Effector memory CD4-positive, alpha-beta T cell (primary cell): ENCODE measurements around the gene IPPK.

Experiments used
- DNase-seq, 3 donors: peaks; one replicate each; pipeline ENCODE4 v3.0.0-alpha.2; 2020
- H3K27ac ChIP-seq: 2 replicates; pipeline ENCODE4 v1.7.0; 2013; ENCODE audit warnings: mild to moderate bottlenecking, low read length, moderate library complexity; ENCODE audit not compliant: insufficient read depth, poor library complexity, severe bottlenecking
- H3K27me3 ChIP-seq: replicated peaks from 2 replicates; pipeline ENCODE4 v1.7.0; 2013; ENCODE audit warnings: mild to moderate bottlenecking, low read length; ENCODE audit not compliant: insufficient read depth, control insufficient read depth, poor library complexity, severe bottlenecking
- H3K36me3 ChIP-seq: 2 replicates; pipeline ENCODE4 v1.7.0; 2013; ENCODE audit warnings: mild to moderate bottlenecking, low read length, moderate library complexity; ENCODE audit not compliant: control insufficient read depth, insufficient read depth
- H3K4me1 ChIP-seq: 2 replicates; pipeline ENCODE4 v1.7.0; 2013; ENCODE audit warnings: low read length, mild to moderate bottlenecking; ENCODE audit not compliant: control insufficient read depth, insufficient read depth, poor library complexity, severe bottlenecking
- H3K4me3 ChIP-seq: 2 replicates; pipeline ENCODE4 v1.7.0; 2013; ENCODE audit warnings: low read length, low read depth, mild to moderate bottlenecking; ENCODE audit not compliant: insufficient read depth, poor library complexity, severe bottlenecking
- H3K9me3 ChIP-seq: 2 replicates; pipeline ENCODE4 v1.7.0; 2013; ENCODE audit warnings: mild to moderate bottlenecking, low read length, moderate library complexity; ENCODE audit not compliant: control insufficient read depth

The IPPK gene

GRCh38 chr9:92658611-92659010 is 11.3 kb downstream of the IPPK start:
- DNase-seq, result no peak
- peaks cover 40% of the 10 kb centered on the region for H3K36me3 ChIP-seq

GRCh38 chr9:92658176-92658575 is 11.8 kb downstream of the IPPK start:
- Histone ChIP-seq H3K4me1 (no peaks in the 10 kb centered on the region), H3K27me3 (no peaks in the 10 kb centered on the region), H3K36me3 (peaks cover 39% of the 10 kb centered on the region), H3K27ac (no peak overlapping the region), H3K9me3 (no peaks in the 10 kb centered on the region), H3K4me3 (no peak overlapping the region)
- DNase-seq, result no peak

More at GRCh38 chr9:92658611-92659010, 11.3 kb downstream of the IPPK start:
- Histone ChIP-seq H3K27me3 (no peaks in the 10 kb centered on the region), H3K9me3 (no peaks in the 10 kb centered on the region), H3K4me3 (no peak overlapping the region), H3K27ac (no peak overlapping the region), H3K4me1 (no peaks in the 10 kb centered on the region)

DNA sequence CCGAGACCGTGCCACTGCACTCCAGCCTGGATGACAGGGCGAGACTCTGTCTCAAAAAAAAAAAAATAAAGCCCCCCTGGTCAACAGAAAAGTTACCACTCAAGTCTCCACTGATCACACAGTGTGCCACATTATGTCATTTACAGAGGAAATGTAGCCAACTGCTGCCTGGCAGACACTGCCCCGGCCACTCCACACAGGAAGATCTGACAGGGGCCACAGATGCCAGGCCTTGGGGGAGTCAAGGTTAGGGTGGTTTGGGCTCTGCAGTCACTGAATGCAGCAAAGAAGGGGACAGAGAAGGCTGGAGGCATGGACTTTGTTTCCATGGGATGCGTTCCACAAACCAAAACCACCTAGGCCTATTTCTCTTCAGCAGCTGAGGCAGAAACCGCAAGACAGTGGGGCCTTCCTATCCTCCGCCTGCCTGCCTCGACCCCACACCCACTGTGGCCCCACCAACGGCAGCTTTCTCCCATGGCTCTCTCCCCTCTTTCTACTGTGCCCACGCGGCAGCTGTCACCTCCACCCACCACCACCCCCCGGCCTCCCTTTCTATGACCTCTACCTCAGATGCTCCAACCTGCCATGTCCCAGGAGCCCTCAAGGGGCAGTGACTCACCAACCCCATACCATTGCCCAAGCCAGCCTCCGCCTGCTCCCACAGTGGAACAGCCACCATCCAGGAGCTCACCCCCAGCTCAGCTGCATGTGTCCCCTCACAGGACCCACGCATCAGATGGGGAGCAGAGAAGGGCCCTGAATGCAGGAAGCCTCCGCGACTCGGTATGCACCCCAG is 12.4 kb downstream of the IPPK start:
- DNase-seq, result no peak
- no peaks in the 10 kb centered on the region for H3K27me3 ChIP-seq
- H3K27ac ChIP-seq, result no peak overlapping the region
- no peaks in the 10 kb centered on the region for H3K9me3 ChIP-seq
- no peak overlapping the region for H3K4me3 ChIP-seq
- H3K36me3 ChIP-seq, result peaks cover 36% of the 10 kb centered on the region
- H3K4me1 ChIP-seq, result no peaks in the 10 kb centered on the region

- Histone ChIP-seq H3K4me1 (no peaks in the 10 kb centered on the region), H3K27me3 (no peaks in the 10 kb centered on the region), H3K4me3 (no peak overlapping the region), H3K9me3 (no peaks in the 10 kb centered on the region), H3K36me3 (peaks cover 39% of the 10 kb centered on the region), H3K27ac (no peak overlapping the region)
- DNase-seq, result no peak
Measured at GRCh38 chr9:92656537-92656925, 13.4 kb downstream of the IPPK start.

GRCh38 chr9:92655896-92656536 is 13.9 kb downstream of the IPPK start:
- no peak overlapping the region for H3K27ac ChIP-seq
- H3K9me3 ChIP-seq, result no peaks in the 10 kb centered on the region
- no peaks in the 10 kb centered on the region for H3K4me1 ChIP-seq
- peaks cover 43% of the 10 kb centered on the region for H3K36me3 ChIP-seq
- no peak overlapping the region for H3K4me3 ChIP-seq
- no peaks in the 10 kb centered on the region for H3K27me3 ChIP-seq
- no peak for DNase-seq

DNA sequence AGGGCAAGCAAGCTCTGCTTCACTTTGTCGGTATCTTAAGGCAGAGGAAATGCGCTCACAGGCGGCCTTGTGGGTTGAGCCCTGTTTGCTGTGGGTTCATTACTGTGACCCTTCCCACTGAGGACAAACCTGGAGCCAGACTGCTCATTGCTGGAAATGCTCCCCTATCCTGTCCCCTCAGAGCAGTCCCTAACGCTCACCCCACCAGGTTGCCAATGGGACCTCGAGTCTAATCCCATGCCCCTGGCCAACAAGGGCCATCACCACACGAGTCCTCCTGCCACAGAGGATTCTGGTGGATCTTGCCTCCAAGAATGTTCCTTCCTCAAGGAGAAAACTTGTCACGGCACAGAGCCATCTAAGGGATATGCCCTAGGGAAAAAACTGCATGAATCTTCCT is 14.6 kb downstream of the IPPK start:
- H3K27me3 ChIP-seq, result no peaks in the 10 kb centered on the region
- H3K4me3 ChIP-seq, result no peak overlapping the region
- H3K4me1 ChIP-seq, result no peaks in the 10 kb centered on the region
- H3K27ac ChIP-seq, result no peak overlapping the region
- H3K9me3 ChIP-seq, result no peaks in the 10 kb centered on the region
- peaks cover 49% of the 10 kb centered on the region for H3K36me3 ChIP-seq
- no peak for DNase-seq

DNA sequence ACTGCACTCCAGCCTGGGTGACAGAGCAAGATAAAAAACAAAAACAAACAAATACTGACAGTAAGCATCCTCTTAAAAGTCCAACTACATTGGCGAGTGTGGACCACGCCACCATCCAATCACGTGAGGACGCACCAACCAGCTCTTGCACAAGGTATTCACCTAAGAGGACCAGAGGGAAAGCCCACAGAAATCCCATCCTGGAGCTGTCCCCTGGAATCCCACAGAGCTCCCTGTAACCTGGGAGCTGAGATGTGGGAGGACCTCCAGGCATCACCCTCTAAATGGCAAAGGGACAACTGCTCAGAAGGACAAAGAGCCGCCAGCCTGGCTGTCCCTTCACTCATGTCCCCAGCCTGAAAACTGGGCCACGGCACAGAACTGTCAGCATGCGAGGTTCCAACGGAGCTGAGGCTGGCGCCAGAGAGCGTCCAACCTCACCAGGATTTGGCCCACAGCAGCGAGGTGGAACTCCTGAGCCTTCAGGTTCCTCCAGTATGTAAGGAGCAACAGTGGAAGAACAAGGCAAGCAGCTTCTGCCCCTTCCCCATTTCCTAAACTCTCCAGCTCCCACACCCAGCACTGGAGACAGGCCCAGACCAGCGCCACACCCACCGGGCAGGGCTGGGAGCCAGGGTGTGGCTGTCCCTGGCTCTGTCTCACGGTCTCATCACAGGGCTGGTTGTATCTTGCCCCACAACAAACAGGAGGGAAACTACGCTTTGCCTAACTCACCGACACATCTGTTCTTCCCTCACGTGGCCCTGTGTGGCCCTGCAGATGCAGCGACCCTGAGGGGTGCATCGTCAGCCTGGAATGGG is 15.2 kb downstream of the IPPK start:
- H3K36me3 ChIP-seq, result peaks cover 49% of the 10 kb centered on the region
- no peak for DNase-seq
- no peak overlapping the region for H3K27ac ChIP-seq
- H3K4me1 ChIP-seq, result no peaks in the 10 kb centered on the region
- no peak overlapping the region for H3K4me3 ChIP-seq
- H3K27me3 ChIP-seq, result no peaks in the 10 kb centered on the region
- H3K9me3 ChIP-seq, result no peaks in the 10 kb centered on the region

DNA sequence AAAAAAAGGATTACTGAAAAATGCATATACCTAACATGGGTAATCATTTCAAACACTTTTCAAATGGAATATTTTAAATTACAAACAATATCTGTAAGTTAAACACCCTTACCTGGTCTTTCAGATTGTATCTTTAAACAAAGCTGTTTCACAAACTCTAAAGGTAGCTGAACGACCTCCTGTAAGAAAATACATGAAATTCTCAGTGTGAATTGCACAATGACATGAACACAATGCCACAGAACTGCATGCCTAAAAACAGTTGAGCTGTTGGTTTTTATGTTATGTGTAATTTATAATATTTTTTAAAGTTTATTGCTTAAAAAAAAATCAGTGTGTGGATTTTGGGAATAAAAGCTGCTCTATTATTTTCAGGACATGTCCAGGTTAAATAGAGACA is 17.5 kb downstream of the IPPK start:
- Histone ChIP-seq H3K27ac (no peak overlapping the region), H3K36me3 (peaks cover 65% of the 10 kb centered on the region), H3K27me3 (no peaks in the 10 kb centered on the region), H3K4me3 (no peak overlapping the region), H3K9me3 (no peaks in the 10 kb centered on the region), H3K4me1 (no peaks in the 10 kb centered on the region)
- no peak for DNase-seq

GRCh38 chr9:92650839-92651621 is 18.9 kb downstream of the IPPK start:
- no peak for DNase-seq
- Histone ChIP-seq H3K36me3 (peaks cover 58% of the 10 kb centered on the region), H3K4me3 (no peak overlapping the region), H3K9me3 (no peaks in the 10 kb centered on the region), H3K27me3 (no peaks in the 10 kb centered on the region), H3K4me1 (no peaks in the 10 kb centered on the region), H3K27ac (no peak overlapping the region)
